Measurements from ENCODE around the gene AK8. TPM values are rescaled to one million over a fixed set of nuclear protein-coding genes. Genes with fewer than 3 reads are reported as not detected.

The AK8 gene
- total RNA-seq, 2 donors from 2014 or later = 0.19 TPM; not detected in 1

DNA sequence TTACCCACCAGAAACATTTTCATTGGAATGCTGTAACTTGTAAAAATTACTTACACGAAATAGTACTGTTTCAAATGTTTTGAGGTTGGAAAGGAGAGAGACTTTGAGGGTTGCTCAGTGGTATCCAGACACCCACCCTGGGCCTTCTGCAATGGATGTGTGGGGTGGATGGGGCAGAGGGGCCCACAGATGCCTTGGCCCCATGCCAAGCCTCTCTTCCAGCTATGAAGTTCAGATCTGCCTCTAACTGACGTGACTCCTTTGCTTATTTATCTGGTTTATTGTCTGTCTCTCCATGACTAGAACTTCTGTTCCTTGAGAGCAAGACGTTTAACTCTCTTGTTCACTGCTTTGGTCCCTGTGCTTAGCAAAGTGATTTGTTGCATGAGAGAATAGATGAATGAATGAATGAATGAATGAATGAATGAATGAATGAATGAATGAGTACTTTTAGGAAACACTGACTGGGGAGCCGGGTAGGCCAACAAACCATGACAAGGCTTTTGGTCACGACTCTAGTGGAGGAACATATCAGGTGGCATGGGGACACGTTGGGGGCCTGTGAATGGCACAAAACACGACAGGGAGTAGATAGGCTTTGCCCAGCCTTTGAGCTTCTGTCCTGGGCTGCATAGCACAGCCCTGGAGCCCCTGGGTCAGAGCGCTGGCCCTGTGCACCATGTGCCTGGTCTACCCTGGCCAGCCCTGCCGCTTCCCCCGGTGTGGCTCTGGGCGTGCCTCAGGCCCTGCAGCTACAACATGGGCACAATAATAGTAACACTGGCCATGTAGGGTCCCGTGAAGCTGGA lies 31.8 kb downstream of the AK8 start:
- Histone ChIP-seq H3K9me3 (no peaks in the 10 kb centered on the region), H3K36me3 (no peaks in the 10 kb centered on the region), H3K4me1 (no peaks in the 10 kb centered on the region), H3K4me3 (no peak overlapping the region), H3K27ac (no peak overlapping the region), H3K27me3 (no peaks in the 10 kb centered on the region)
- DNase-seq (ENCODE audit: low spot score) = no peak
- TF ChIP-seq, protein P1, sequence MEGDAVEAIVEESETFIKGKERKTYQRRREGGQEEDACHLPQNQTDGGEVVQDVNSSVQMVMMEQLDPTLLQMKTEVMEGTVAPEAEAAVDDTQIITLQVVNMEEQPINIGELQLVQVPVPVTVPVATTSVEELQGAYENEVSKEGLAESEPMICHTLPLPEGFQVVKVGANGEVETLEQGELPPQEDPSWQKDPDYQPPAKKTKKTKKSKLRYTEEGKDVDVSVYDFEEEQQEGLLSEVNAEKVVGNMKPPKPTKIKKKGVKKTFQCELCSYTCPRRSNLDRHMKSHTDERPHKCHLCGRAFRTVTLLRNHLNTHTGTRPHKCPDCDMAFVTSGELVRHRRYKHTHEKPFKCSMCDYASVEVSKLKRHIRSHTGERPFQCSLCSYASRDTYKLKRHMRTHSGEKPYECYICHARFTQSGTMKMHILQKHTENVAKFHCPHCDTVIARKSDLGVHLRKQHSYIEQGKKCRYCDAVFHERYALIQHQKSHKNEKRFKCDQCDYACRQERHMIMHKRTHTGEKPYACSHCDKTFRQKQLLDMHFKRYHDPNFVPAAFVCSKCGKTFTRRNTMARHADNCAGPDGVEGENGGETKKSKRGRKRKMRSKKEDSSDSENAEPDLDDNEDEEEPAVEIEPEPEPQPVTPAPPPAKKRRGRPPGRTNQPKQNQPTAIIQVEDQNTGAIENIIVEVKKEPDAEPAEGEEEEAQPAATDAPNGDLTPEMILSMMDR (IDR thresholded peaks at IDR 0.05) = no peak

DNA sequence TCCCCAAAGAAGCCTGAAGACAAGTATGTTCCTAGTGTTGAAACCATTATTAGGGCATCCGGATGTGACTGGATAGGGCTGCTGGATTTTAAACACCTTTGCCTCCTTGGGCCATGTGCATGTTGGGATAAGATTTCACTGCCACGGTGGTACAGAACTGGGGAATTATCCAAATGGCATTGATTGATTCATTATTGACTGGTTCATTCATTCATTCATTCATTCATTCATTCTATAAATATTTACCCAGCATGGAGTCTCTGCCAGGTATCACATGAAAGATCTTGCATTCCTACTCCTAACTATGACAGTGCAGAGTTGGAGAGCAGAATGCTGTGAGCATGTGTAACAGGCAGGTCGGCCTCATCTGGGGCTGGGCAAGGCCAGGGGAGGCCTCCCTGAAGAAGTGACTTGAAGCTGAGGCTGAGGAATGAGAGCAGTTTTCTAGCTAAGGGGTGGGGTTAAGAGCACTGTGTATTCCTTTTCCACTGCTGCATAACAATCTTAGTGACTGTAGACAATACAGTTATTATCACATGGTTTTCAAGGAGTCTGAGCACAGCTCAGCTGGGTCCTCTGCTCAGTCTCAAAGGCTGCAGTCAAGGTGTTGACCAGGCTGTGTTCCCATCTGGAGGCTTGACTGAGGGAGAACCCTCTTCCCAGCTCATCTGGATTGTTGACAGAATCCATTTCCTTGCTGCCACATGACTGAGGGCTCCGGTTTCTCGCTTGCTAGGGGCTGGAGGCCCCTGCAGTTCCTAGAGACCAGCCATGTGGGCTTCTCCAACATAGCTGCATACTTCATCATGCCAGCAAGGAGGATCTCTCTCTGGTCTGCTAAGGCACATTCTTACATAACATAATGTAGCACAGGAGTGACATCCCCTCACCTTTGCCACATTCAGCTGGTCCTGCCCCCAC lies 35.7 kb downstream of the AK8 start:
- DNase-seq (ENCODE audit: low spot score) = no peak
- Histone ChIP-seq H3K27me3 (no peaks in the 10 kb centered on the region), H3K4me1 (no peaks in the 10 kb centered on the region), H3K27ac (no peak overlapping the region), H3K9me3 (no peaks in the 10 kb centered on the region), H3K4me3 (no peak overlapping the region), H3K36me3 (no peaks in the 10 kb centered on the region)
- TF ChIP-seq, protein P1 (IDR thresholded peaks at IDR 0.05) = no peak

DNA sequence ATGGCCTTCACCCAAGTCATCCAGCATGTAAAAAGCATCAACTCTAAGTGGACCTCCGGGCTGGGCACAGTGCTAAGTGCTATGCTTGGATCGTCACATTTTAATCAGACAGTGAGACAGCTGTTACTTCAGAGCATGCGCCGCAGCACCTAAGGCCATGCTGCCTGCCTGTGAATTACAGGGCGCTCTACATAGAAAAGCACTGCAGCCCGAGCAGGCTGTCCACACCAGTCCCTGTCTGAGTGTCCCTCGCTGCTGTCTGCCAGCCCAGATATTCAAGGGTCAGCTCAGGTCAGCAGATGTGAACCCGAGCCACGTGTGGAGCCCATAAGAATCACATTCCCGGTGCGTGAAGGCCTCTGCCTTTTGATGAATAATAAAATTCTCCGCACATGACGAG lies 37.1 kb downstream of the AK8 start:
- Histone ChIP-seq H3K4me1 (no peaks in the 10 kb centered on the region), H3K27me3 (no peaks in the 10 kb centered on the region), H3K27ac (no peak overlapping the region), H3K9me3 (no peaks in the 10 kb centered on the region), H3K4me3 (no peak overlapping the region), H3K36me3 (no peaks in the 10 kb centered on the region)
- TF ChIP-seq, protein P1 (IDR thresholded peaks at IDR 0.05) = no peak
- no peak for DNase-seq (ENCODE audit: low spot score)

DNA sequence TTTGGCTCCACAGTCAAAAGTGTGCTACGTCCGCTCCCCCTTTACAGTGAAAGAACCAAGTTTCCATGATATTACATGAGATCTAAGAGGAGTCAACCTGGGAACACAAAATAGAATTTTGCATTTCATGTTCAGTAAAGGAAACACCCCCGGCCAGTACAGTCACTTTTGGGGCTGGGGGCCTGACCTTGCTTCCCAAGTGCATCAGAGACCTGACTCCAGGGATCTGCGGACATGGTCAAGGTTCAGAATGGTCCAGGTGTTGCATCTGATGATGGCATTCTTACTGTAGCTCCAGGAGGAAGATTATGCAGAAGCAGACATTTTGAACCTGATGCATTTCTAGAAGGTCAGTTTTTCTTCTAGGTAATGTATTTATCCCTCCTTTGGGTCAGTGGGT lies 39.8 kb downstream of the AK8 start:
- TF ChIP-seq, protein P1 (IDR thresholded peaks at IDR 0.05) = no peak
- Histone ChIP-seq H3K27me3 (no peaks in the 10 kb centered on the region), H3K36me3 (no peaks in the 10 kb centered on the region), H3K4me3 (no peak overlapping the region), H3K27ac (no peak overlapping the region), H3K4me1 (no peaks in the 10 kb centered on the region), H3K9me3 (no peaks in the 10 kb centered on the region)
- DNase-seq (ENCODE audit: low spot score) = no peak

DNA sequence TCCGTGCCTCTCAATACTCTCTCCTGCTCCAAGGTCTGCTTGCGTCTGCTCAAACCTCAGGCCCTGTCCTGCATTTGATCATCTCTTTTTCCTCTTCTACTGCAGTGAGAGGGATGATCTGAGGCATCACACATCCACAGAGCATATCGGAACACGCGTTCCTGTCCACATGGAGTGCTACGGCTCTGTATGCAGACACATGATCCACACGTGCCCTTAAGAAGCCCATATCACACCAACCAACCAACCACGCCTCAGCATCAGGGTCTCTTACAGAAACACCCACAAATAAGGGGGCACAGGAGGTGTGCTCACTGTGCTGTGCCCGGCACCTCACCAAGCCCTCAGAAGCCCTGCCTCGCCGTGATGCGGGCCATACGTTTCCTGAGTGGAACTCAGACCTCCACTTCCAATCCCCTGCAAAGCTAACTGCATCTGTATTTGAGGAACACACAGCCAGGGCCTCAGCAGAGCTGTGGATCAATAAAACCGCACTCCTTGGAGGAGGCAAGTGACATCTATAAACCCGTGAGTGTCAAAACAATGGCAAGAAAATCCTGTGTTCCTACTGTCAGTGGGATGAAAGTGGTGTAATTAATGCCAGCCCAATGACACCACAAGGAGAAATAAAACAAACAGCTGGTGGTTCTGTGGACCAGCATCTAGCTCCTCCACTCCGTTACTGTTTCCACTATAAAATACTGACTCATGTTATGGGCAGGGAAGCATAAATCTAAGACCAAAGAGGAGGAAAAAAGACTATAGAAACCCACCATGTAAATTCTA lies 40.4 kb downstream of the AK8 start:
- Histone ChIP-seq H3K27ac (no peak overlapping the region), H3K36me3 (no peaks in the 10 kb centered on the region), H3K4me3 (no peak overlapping the region), H3K27me3 (no peaks in the 10 kb centered on the region), H3K4me1 (no peaks in the 10 kb centered on the region), H3K9me3 (no peaks in the 10 kb centered on the region)
- DNase-seq (ENCODE audit: low spot score) = no peak
- TF ChIP-seq, protein P1 (IDR thresholded peaks at IDR 0.05) = no peak
